Suprapubic skin (tissue), 4 donors: Measurements from ENCODE around the gene KRTAP5-1. TPM values are rescaled to one million over a fixed set of nuclear protein-coding genes. Genes with fewer than 3 reads are reported as not detected.

Source experiments
- DNase-seq, 2 donors: peaks; one replicate each; pipeline ENCODE4 v3.0.0-alpha.2; 2019; ENCODE audit warnings: low spot score in 2 of 2
- H3K27ac ChIP-seq: fragments of 200-600 bp; sonication (generic); one replicate; pipeline ENCODE4 v1.5.1; 2019
- H3K27me3 ChIP-seq: fragments of 200-600 bp; sonication (generic); one replicate; pipeline ENCODE4 v1.5.1; 2019
- H3K36me3 ChIP-seq: fragments of 200-600 bp; sonication (generic); one replicate; pipeline ENCODE4 v1.5.1; 2019
- H3K4me1 ChIP-seq: fragments of 200-600 bp; sonication (generic); one replicate; pipeline ENCODE4 v1.5.1; 2019
- H3K4me3 ChIP-seq: fragments of 200-600 bp; sonication (generic); one replicate; pipeline ENCODE4 v1.5.1; 2019; ENCODE audit warnings: mild to moderate bottlenecking
- H3K9me3 ChIP-seq: fragments of 200-600 bp; sonication (generic); one replicate; pipeline ENCODE4 v1.5.1; 2019
- CTCF ChIP-seq, 2 donors: fragments of 200-600 bp in 1 of 2; fragments of 450-650 bp in 1 of 2; sonication (generic) in 1 of 2; IDR thresholded peaks; one replicate each; pipeline ENCODE4 v1.5.1; 2016 to 2019; ENCODE audit warnings: antibody characterized with exemption in 2 of 2, mild to moderate bottlenecking in 1 of 2, moderate library complexity in 1 of 2
- EP300 ChIP-seq: sonication (generic); formaldehyde crosslinking; IDR thresholded peaks from one replicate; pipeline ENCODE4 v1.6.1; 2017; ENCODE audit warnings: antibody characterized with exemption
- POLR2A ChIP-seq, 2 donors: fragments of 450-650 bp; IDR thresholded peaks; one replicate each; pipeline ENCODE4 v1.6.1; 2017; ENCODE audit warnings: antibody characterized with exemption in 2 of 2, mild to moderate bottlenecking in 2 of 2, moderate library complexity in 2 of 2
- POLR2AphosphoS5 ChIP-seq, 3 donors: sonication (generic); formaldehyde crosslinking; IDR thresholded peaks; one replicate each; pipeline ENCODE4 v1.6.1; 2017; ENCODE audit warnings: antibody characterized with exemption in 3 of 3
- WGBS: methylation state at CpG from one replicate; pipeline ENCODE4 v1.1.5; 2018; 5-methylcytosine and 5-hydroxymethylcytosine counted together
- total RNA-seq, 4 donors: library from RNA; depleted of rRNA; stranded (reverse); fragments of >200 nt; gene quantifications; one replicate each; pipeline ENCODE4 v1.1.0, GENCODE V29; 2016

Gene KRTAP5-1
- total RNA-seq, 4 donors from 2014 or later: 1.0 to 1.2 TPM; not detected in 2

- Histone ChIP-seq H3K27ac (peak overlapping the region; percentile 72), H3K4me1 (peaks cover 31% of the 10 kb centered on the region), H3K36me3 (peaks cover 7% of the 10 kb centered on the region), H3K27me3 (peaks cover 3% of the 10 kb centered on the region), H3K4me3 (no peak overlapping the region), H3K9me3 (no peaks in the 10 kb centered on the region)
- DNase-seq: peak in 1 of 2 donors; percentile 68
- 53% methylated on average over 12 of the region's 12 CpGs for WGBS
- TF ChIP-seq CTCF (IDR thresholded peaks at IDR 0.05) (no peak), POLR2A (IDR thresholded peaks at IDR 0.05) (no peak), EP300 (no peak), POLR2AphosphoS5 (IDR thresholded peaks at IDR 0.05) (no peak)
Measured at GRCh38 chr11:1558775-1559110, 26.3 kb downstream of the KRTAP5-1 start.

GRCh38 chr11:1557904-1558774, 26.9 kb downstream of the KRTAP5-1 start:
- peaks cover 7% of the 10 kb centered on the region for H3K36me3 ChIP-seq
- DNase-seq: peak in 1 of 2 donors; percentile 71
- peaks cover 3% of the 10 kb centered on the region for H3K27me3 ChIP-seq
- TF ChIP-seq POLR2A (IDR thresholded peaks at IDR 0.05) (no peak), EP300 (no peak), CTCF (IDR thresholded peaks at IDR 0.05) (no peak), POLR2AphosphoS5 (IDR thresholded peaks at IDR 0.05) (no peak)
- peaks cover 31% of the 10 kb centered on the region for H3K4me1 ChIP-seq
- no peaks in the 10 kb centered on the region for H3K9me3 ChIP-seq
- H3K4me3 ChIP-seq: no peak overlapping the region
- 43% methylated on average over 27 of the region's 29 CpGs for WGBS
- peak overlapping the region; percentile 72 for H3K27ac ChIP-seq

- peaks cover 9% of the 10 kb centered on the region for H3K27me3 ChIP-seq
- peaks cover 7% of the 10 kb centered on the region for H3K36me3 ChIP-seq
- TF ChIP-seq POLR2AphosphoS5 (IDR thresholded peaks at IDR 0.05) (no peak), CTCF (IDR thresholded peaks at IDR 0.05) (no peak), EP300 (no peak), POLR2A (IDR thresholded peaks at IDR 0.05) (no peak)
- no peaks in the 10 kb centered on the region for H3K9me3 ChIP-seq
- no peak overlapping the region for H3K4me3 ChIP-seq
- 97% methylated on average over 17 of the region's 74 CpGs for WGBS
- H3K27ac ChIP-seq: no peak overlapping the region
- DNase-seq: peak in 1 of 2 donors; percentile 48
- H3K4me1 ChIP-seq: peaks cover 31% of the 10 kb centered on the region
Measured at GRCh38 chr11:1557051-1557884, 27.8 kb downstream of the KRTAP5-1 start.

- H3K27me3 ChIP-seq: peaks cover 11% of the 10 kb centered on the region
- H3K27ac ChIP-seq: no peak overlapping the region
- 86% methylated on average over 51 of the region's 63 CpGs for WGBS
- peaks cover 26% of the 10 kb centered on the region for H3K4me1 ChIP-seq
- no peak overlapping the region for H3K4me3 ChIP-seq
- H3K36me3 ChIP-seq: peaks cover 7% of the 10 kb centered on the region
- H3K9me3 ChIP-seq: no peaks in the 10 kb centered on the region
- peak in 1 of 2 donors; percentile 38 for DNase-seq
- TF ChIP-seq POLR2A (IDR thresholded peaks at IDR 0.05) (no peak), CTCF (IDR thresholded peaks at IDR 0.05) (no peak), POLR2AphosphoS5 (IDR thresholded peaks at IDR 0.05) (no peak), EP300 (no peak)
Measured at GRCh38 chr11:1556278-1556902, 28.7 kb downstream of the KRTAP5-1 start.
